Stimulated activated CD8-positive, alpha-beta memory T cell treated with anti-CD3 and anti-CD28 coated beads, Interleukin-7, amount 100 ng/mL, for 48 hours (primary cell): ENCODE data around the gene CNN1.

Experiments used
- DNase-seq, 2 donors: peaks; one replicate each; pipeline ENCODE4 v3.0.0-alpha.2; 2020; ENCODE audit warnings: low read depth in 1 of 2; ENCODE audit errors: extremely low read depth in 1 of 2

The CNN1 gene

GRCh38 chr19:11538232-11539036 lies at the start of gene CNN1:
Gene CNN1 (plus strand): TSS chr19:11538851. CDS start chr19:11538928, 77 bp downstream.
- no peak for DNase-seq

DNA sequence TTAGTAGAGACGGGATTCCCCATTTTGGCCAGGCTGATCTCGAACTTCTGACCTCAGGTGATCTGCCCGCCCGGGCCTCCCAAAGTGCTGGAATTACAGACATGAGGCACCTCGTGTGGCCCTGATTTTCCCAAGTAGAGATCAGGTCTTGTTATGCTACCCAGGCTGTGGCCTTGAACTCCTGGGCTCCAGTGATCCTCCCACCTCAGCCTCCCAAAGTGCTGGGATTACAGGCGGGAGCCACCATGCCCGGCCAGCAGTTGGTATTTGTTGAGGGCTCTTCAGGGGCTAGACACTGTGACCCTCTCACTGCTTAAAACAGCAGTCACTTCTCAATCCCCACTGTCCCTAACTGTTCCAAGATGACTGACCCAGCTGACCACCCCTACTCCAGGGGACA lies 49.3 kb upstream of the CNN1 start:
- no peak for DNase-seq

DNA sequence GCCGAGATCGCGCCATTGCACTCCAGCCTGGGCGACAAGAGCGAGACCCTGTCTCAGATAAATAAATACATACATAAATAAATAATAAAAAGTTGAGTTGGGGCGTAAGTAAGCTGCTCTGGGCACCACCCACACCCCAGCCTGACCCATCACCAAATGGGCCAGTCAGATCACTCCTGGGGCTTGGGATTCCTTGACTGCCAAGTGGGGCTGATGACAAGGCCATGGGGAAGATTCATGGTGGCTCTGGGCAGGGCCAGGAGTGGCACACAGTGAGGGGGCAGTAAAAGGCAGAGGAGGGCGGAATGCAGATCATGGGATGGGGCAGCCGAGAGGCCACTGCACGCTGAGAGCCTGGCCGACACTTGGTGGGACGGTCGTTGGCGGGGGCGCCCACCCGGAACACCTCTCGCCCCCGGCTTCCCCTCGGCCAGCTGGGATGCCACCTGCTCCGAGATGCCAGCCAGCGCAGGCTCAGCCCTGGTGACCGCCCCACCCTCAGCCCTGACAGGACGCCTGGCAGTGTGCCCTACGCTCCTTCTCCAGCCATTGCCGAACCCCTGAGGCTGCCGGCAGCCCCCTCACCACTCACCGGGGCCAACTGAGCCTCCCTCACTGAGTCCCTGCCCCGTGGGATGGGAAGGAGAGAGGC lies 43.9 kb upstream of the CNN1 start:
- no peak for DNase-seq

GRCh38 chr19:11495481-11495880 lies 43.2 kb upstream of the CNN1 start:
- no peak for DNase-seq

DNA sequence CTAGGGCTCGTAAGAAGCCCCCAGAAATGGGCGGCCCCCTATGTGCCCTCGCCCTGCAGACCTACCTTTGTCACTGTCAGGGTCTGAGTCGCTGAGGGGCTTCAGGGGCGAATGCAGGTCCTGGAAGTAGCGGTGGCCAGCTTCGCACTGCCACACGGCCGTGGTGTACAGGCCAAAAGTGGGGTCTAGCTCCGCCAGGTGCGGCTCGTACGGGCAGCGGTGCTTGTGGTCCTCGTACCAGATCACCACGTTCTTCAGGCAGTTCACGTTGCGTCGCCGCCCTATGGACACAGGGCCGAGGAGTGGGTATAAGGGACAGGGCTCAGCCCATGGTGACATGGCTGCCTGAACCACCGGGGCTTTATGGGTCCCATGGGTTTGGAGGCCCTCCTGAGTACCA lies 42.8 kb upstream of the CNN1 start:
- no peak for DNase-seq

DNA sequence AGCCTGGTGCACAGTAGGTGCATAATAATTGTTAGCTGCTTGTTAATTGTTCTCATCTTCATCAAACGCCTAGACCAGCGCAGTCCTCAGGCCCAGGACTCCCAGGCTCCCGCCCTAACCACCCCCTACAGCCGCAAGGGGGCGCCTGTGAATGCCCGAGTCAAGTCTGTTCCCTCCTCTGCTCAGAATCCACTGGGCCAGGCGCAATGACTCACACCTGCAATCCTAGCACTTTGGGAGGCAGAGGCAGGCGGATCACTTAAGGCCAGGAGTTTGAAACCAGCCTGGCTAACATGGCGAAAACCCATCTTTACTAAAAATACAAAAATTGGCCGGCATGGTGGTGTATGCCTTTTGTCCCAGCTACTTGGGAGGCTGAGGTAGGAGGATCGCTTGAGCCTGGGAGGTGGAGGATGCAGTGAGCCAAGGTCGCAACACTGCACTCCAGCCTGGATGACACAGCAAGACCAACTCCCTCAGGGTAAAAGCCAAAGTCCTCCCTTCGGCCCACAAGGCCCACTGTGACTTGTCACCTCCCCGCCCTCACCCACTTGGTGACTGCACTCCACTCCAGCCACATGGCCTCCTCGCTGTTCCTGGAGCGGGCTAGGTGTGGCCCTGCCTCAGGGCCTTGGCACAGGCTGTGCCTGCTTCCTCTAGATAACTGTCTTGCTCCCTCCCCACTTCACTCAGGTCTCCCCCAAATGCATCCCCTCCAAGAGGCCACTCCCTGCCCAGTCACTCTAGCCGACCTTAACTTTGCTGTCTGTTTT lies 42.1 kb upstream of the CNN1 start:
- DNase-seq = peak; percentile 37 to 47

GRCh38 chr19:11499220-11499726 lies 39.4 kb upstream of the CNN1 start:
- DNase-seq = no peak

DNA sequence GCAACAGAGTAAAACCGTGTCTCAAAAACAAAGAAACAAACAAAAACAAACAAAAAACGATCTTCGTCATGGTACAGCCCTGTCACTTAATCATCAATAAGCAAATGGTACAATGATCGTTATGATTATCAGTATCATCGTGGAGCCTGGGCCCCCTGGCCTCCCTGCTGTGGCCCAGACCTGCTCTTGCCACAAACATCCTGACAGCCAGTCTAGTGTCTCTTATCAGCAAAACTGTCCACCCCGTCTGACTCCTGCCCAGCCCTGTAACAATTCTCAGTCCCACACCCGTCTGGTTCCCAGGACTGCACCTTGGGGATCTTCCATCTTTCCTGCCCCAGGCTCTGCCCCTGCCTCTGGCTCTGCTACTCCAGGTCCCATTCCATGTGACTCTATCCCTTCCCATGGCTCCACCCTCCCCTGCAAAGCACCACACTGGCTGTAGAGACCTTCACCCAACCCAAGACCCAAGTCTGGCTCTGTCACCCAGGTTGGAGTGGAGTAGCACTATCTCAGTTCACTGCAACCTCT lies 38.7 kb upstream of the CNN1 start:
- no peak for DNase-seq

DNA sequence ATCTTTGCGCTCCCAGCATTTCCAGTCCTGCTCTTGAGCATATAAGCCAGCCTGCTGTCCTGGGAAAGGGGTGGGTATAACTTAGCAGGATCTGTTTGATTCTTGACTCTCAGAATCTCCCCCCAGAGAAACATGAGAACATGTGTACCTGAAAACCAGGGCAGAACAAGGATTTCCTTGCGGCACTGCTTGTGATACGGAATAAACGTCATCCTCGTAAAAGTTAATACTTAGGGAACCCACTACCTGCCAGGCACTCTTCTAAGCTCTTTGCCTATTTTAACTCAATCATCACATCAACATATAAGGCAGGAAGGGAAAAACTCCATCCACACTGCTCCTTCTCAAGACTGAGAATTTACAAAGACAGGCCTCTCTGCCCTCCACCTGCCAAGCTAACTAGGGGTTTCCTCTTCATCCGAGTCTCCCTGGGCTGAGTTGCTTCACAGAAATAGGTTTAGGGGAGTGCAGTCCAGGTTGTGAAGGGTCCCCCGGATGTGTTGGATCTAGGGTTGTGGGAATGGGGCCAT lies 34.1 kb upstream of the CNN1 start:
- DNase-seq = no peak

- DNase-seq = peak; percentile 96 to 98
Observed at GRCh38 chr19:11505032-11505503, 33.6 kb upstream of the CNN1 start.

- DNase-seq = peak; percentile 87 to 92
Observed at GRCh38 chr19:11505504-11506100, 33.0 kb upstream of the CNN1 start, which contains the start of gene ZNF653. Gene ZNF653 (minus strand): TSS chr19:11505839. CDS start chr19:11505786, 53 bp downstream.

GRCh38 chr19:11506101-11506555 lies 32.5 kb upstream of the CNN1 start:
- DNase-seq = no peak

DNA sequence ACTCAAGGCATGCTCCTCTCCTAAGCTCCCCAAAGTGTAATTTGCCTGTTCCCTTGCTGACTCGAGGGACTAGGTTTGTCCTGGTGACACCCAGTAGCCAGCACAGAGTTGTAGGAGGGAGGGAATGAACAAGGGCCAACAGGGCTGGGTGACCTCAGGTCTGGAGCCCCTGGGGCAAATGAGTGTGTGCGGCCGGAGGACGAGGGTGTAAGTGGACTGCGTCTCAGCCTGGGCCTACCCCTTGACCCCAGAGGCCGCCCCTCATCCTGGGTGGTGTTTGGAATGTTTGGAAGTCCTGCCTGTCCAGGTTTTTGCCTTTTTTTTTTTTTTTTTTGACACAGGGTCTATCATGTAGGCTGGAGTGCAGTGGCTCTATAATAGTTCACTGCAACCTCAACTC lies 31.7 kb upstream of the CNN1 start:
- no peak for DNase-seq

DNA sequence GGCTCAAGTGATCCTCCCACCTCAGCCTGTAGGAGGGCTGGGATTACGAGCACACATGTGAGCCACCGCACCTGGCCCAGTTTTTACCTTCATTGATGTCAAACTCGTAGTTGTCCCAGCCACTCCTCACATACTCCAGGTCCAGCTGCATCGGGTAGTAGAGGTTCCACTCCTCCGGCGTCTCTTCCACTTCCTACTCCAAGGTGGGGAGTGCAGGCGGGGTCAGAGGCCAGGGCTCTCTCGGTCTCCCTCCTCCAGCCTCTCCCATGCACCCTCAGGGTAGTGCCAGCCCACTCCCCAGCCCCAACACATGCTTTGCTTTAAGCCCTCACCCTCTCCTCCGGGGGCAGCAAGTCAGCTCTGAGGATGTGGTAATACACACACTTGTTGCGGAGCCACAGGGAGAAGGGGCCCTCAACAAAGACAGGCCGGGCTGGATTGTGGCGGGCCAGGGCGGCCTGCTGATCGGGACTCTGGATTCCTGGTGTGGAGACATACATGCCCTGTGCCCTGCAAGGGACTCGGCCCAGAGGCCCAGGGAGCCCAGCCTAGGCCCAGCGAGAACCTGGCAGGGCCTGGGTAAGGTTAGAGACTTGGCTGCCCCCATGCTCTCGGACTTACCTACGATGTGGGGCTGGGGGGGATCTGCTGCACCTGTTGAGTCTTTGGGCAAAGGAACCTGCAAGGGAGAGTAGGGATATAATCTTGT lies 31.1 kb upstream of the CNN1 start:
- DNase-seq = no peak

- DNase-seq = no peak
Observed at GRCh38 chr19:11510444-11510843, 28.2 kb upstream of the CNN1 start.

DNA sequence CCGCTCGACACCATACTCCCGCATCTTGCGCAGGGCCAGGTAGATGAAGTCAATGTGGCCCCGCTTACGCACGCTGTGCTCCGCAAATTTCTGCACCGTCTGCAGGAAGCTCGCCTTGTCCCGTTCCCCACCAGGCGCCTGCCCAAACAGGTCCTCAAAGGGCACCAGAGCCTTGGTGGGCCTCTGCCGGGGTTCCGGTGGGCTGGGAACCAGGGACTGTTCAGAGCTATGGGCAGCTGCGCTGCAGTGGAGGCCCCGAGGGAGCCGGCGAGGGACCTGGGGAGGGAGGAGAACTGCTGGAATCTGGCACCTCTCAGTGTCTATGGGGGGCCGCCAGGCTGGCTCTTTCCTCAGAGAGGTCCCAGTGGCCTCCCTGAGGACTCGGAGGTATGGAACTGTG lies 24.7 kb upstream of the CNN1 start:
- no peak for DNase-seq

DNA sequence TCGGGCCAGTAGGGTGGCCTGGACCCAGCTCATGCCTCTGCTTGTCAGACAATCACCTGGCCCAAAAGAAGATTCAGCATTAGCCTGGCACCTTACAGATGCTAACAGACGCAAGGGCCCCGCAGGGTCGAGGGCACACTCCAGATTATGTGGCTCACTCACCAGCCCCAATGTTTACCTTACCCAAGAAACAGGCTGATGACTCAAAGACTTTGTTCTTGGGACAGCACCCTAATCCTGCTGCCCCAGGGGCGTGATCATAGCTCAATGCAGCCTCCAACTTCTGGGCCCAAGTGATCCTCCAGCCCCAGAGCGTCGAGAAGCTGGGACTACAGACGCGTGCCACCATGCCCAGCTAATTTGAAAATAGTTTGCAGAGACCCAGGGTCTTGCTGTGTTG lies 19.5 kb upstream of the CNN1 start:
- no peak for DNase-seq

GRCh38 chr19:11528551-11529341 lies 9.9 kb upstream of the CNN1 start, which contains the start of gene ECSIT:
Gene ECSIT (minus strand): TSS chr19:11529134. CDS start chr19:11519170, 9,964 bp downstream.
- DNase-seq = peak; percentile 79 to 93

- peak in 1 of 2 donors; percentile 59 for DNase-seq
Observed at GRCh38 chr19:11530432-11530831, 8.2 kb upstream of the CNN1 start.
